ENCODE measurements around the gene TTLL11.

TTLL11 gene

DNA sequence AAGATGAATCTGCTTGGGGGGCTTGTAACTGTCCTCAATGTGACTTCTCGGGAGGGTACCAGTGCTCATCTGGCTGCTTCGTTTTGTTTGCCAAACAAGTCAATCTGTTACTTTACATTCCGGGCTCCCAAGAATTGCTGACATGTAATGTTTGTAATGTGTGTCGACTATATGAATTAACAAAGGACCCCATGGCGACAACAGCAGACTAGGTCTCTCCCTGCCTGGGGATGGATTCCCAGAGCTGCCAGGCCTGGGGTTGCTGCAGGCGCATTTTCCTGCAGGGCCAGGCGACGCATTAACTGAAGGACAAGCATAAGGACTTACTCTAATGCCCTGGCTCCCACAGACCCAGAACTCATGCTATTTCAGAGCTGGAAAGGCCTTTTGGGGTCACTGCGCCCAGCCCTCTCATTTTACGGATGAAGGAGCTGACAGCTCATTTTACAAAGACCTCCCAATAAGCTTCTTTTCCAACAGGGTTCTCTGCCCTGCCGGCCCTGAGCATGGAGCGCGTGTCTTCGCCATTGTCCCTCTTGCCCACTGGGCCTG is 214.8 kb downstream of the TTLL11 start:
- no peak for DNase-seq (ENCODE audit: low read depth)

DNA sequence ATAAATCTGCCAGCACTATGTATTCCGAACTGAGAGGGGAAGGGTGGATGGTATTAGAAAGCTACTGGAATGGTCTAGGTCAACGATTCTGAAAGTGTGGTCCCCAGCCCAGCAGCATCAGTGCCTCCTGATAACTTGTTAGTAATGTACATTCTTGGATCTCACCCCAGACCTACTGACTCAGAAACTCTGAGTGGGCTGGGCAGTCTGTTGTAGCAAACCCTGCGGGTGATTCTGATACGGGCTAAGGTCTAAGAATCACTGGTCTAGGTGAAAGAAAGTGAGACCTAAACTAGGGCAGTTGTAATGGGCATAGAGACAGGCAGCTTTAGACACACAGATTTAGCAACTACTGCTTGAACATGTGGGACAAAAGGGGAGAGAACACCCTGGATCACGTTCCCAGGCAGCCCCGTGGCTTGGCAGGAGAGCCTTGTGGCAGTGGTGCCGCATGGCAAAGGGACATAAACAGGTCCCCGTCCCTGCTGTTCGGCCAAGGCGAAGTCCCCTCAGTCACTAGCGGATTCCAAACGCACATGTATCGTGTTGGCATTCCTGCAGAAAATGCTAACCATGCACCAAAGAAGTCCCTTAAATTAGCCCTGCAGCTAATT is 216.3 kb downstream of the TTLL11 start:
- peak; percentile 41 for DNase-seq (ENCODE audit: low read depth)

DNA sequence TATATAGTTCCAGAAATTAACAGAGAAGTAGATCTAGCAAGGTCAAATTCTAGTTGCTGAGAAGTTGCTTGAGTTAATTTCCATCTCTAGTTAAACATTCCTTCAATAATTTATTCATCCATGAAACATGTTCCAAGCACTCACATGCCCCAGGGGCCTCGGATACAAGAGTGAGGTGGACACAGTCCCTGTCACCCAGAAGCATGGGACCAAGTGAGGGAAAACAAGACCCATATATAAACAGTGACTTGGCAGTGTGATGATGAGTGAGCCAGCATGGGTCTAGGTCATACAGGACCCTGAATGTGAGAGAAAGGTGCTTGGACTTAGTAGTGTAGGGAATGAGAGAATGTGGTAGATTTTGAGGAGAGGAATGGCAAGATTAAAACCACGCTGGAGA is 216.9 kb downstream of the TTLL11 start:
- no peak for DNase-seq (ENCODE audit: low read depth)

DNA sequence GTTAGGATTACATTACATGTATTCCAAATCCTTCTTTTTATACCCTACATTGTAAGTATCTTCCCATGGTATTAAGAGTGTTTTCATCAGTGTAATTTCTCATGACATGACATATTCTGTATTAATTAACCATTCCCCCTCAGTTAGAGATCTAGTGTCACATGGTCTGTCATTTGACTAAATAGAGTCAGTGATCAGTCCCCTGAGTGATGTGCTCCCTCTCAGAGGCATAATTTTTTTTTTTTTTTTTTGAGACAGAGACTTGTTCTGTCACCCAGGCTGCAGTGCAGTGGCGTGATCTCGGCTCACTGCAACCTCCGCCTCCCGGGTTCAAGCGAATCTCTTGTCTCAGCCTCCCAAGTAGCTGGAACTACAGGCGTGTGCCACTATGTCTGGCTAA is 218.6 kb downstream of the TTLL11 start:
- no peak for DNase-seq (ENCODE audit: low read depth)

DNA sequence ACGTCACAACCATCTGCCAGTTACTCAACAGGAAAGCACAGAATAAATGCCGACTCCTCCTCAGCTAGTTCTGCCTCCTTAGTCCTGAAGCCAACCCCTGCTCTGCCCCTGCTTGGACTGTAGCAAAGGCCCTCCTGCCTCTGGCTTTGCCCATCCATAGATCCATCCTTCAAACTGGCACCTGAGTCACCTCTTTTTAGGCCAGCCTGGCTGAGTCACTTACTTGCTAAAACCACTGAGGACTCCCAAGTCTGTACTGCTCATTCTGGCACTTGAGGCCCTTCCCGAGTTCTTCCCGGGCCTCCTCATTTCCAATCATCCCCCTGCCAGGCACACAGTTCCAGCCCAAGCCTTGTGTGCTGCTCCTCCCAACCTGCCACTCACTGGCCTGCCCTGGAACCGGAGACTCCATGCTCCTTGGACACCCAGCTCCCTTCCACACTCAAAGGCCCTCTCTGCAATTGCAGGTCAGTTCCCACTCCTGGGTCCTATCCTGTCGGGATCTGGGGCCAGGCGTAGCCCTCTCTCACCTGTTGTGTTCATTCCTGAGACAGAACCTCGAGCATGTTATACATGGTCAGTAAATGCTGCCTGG is 221.6 kb downstream of the TTLL11 start:
- DNase-seq (ENCODE audit: low read depth), result no peak

DNA sequence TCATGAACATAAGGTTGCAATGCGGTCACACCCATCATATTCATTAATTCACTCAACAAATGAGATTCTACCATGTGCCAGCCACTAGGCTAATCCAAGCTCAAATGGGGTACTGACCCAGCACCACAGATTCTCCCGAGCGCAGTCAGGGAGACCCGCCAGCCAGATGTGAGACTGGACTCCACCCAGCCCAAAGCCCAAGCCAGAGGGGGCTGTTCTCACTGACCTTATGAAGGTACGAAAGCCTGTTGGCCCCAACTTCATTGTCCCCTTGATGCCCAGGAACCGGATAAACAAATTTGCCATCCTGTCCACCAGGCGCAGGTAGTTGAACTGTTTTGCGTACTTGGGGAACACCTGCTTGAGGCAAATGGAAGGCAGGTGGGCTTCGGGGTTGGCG is 222.8 kb downstream of the TTLL11 start:
- DNase-seq (ENCODE audit: low read depth), result no peak

DNA sequence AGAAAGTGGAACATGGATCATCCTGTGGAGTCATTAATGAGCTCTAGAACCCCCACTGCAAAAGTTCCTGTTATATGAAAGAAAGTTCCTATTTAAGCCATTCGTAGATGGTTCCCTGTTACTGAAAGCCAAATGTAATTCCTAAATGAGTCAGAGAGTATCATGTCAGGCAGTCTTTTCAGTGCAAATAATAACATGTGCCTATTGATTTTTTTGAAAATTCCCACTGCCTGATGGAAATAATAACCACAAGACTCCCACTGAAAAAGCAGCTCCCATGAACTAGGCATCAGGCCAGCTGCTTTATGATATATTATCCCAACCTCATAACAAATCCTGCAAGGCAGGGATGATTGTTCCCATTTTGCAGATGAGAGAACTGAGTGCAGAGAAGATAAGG is 224.5 kb downstream of the TTLL11 start:
- no peak for DNase-seq (ENCODE audit: low read depth)

DNA sequence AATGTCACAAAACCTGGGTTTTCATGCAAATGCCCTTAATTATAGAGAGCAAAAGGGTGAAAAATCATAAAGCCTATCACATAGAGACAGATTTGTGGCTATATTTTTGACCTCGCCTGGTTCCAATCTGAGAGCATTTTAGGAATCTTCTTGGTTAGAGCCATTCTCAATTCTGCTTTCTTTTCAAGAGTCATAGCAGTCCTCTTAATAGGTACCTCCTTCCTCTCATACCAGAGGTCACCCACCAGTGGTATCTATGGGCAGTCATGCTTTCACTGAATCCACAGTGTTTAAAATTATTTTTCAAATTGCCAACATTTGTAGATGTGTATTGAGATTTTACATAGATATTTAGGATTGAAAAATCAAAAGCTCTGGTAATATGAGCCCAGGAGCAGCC is 226.2 kb downstream of the TTLL11 start:
- no peak for DNase-seq (ENCODE audit: low read depth)

DNA sequence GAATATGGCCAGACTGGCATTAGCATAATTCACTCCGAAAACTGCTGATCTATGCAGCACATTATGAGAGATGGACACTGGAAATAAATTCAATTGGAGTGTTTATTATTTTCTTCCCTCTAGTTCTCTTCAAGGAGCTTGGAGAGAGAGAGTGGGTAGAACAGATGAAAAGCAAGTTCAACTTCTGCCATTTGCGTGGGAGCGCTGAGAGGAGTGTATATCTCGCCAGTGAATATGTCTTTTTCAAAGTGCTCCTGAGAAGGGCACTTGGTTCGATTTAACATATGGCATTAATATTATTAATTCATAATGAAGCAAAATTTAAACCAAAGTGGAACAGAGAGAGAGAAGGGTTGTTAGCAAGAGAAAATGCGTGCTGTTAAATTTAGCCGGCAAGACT is 227.2 kb downstream of the TTLL11 start:
- no peak for DNase-seq (ENCODE audit: low read depth)

DNA sequence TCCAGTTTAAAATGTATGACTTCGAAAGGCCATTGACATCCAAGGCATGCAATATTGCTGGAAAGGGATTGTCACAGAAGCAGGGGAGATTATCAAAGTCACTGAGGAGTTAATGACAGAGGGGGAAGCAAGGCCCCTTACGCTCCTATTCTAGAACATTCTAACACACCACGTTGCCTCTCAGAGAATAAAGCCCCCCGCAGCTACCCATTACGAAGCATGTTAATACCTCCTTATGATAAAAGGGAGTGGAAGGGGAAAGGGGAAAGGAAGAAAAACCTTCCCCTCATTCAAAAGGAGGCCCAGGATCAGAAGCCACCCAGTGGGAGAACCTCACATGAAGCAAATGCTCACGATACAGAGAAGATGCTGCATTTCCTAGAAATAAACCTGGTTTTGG is 228.0 kb downstream of the TTLL11 start:
- DNase-seq (ENCODE audit: low read depth), result no peak

DNA sequence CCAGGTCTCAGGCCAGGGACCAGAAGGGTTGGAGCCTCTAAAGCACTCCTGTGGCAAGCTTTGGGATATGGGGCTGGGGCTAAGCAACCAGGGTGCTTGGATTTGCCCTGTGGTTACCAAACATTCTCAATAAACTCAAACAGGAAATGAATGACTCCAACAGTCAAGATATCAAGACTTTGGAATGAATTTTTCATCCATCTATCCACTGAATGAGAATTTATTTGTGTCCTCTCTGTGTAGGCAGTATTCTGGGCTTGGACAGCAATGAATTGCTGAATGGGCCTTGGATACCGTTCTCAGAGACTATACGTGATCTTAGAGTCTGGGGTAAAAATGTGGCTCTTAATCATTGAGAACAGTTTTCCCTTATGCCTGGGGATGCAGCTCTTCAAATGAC is 229.2 kb downstream of the TTLL11 start:
- no peak for DNase-seq (ENCODE audit: low read depth)

DNA sequence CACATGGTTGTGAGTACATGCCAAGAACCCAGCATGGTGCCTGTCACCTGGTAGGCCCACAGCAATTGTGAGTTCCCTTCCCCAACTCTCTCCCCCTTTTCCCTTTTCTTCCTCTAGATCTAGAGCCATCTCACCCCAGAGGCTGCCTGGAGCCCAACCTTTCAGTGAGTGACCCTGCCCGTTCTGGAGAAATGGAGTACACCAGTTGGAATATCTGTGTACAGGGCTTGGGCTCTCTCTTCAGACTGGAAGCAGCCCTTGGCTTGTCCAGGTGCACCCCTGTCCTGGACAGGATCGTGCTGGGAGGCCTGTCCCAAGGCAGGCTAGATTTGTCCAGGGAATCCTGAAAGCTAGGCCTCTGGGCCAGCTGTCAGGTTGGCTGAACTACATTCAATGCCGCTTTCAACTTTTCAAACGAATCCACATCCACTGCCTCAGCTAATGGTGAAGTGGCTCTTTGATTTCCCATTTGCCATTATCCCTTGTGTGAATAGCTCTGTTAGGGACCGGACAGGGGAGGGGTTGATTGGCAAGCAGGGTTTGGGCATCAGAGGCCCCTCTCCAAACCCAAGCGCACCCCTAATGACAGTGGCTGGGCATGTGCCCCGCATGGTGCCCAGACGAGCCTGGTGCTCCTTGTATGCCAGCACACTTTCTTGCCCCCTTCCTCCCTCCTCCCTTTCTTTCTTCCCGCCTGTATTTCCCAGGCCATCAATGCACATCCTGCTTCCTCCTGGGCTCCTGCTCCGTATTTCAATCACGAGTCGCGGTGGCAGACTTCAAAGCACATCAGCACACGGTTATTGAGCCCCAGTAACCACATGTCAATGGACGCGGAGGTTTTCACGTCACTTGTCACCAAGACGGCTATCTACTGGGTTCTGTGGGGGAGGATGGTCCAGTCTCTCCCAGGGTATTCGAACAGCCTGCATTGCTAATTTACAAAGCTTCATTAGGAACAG is 230.5 kb downstream of the TTLL11 start:
- DNase-seq (ENCODE audit: low read depth), result no peak

DNA sequence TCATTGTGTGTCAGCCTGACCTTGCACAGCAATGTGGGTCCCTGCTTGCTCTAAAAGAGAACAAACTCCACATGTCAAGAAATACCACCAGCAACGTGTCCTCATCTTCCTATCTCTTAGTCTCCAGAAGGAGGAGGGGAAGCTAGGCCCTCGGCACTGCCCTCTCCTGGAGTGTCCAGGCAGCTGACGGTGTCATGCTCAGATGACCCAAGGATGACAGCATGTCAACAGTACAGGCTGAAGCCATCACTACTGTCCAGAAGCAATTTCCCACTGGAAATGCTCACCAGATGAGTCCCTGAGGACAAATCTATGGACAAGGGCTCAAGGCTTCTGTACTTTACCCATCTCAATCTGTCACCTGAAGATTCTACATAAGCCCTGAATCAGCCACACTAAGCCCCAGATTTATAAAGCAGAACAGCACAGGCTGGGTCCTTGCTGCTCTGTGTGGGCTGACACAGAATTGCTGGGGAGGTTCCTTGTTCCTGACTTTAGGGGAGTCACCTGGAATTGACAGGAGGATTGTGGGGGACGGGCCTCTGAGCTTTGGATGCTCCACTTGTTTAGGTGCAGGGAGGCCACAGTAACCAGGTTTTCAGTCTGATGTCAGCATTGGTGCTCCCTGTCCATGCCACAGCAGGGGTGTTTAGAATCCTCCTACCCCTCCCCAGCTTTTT is 231.5 kb downstream of the TTLL11 start:
- DNase-seq (ENCODE audit: low read depth), result no peak

DNA sequence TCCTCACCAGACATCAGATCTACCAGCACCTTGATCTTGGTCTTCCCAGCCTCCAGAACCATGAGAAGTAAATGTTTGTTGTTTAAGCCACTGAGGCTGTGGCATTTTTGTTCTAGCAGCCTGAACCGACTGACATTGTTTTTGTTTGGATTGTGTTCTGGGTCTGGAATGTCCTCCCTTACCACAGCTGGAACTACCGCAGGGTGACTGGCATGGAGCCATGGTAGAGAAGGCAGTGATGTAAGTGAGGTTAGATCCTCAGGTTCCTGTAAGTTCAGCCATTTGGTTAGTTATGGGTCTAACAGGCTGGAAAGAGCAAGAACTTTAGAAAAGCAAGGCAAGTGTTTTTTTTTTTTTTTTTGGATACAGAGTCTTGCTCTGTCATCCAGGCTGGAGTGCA is 232.4 kb downstream of the TTLL11 start:
- DNase-seq (ENCODE audit: low read depth), result peak; percentile 91

DNA sequence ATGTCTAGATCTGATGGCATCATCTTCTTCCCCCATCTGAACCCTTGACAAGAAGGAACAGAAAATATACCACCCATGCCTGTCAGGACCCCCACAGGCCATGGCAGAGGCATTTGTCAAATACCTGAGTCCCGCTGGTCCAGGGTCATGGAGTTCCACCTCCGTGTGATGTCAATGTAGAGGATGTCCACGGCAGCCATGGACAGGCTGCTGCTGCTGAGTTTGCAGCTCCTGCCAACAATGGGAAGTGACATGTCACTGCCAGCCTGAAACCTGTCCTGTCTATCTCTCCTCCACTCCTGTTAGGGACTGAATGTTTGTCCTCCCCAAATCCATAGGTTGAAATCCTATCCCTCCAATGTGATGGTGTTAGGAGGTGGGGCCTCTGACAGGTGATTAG is 232.9 kb downstream of the TTLL11 start:
- no peak for DNase-seq (ENCODE audit: low read depth)

DNA sequence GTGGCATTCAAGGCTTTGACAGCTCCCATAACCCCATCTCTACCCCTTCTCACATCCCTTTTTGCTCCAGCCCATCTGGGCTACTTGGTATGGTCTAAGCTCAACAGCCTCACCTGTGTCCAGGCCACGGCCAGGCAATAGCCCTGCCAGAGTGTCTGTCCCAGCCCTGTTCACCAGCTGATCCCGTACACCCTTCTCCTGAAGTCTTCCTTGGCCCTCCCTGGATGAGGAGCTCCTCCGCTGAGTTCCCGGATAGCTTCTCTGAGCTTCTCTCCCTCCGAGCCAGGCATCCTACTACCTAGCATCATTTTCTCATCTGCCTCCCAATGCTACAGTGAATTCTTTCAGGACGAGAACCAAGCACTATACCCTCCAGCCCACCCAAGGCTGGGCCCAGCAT is 233.5 kb downstream of the TTLL11 start:
- DNase-seq (ENCODE audit: low read depth), result no peak

DNA sequence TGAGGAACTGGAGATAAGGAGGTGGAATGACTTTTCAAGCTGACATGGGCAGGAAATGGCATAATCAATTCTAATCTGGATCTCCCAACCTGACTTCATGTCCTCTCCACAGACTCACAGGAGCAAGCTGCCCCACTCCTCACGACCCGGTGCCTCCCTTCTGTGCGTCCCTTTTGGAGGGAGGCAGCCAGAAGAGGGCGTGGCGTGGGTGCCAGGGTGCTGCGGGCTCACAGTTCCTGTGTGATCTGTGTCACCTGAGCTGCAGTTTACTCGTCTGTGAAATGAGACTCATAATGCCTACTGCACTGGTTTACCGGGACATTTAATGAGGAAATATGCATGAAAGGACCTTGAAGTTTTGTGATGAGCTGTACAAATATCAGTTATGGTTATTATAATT is 234.3 kb downstream of the TTLL11 start:
- DNase-seq (ENCODE audit: low read depth), result no peak

DNA sequence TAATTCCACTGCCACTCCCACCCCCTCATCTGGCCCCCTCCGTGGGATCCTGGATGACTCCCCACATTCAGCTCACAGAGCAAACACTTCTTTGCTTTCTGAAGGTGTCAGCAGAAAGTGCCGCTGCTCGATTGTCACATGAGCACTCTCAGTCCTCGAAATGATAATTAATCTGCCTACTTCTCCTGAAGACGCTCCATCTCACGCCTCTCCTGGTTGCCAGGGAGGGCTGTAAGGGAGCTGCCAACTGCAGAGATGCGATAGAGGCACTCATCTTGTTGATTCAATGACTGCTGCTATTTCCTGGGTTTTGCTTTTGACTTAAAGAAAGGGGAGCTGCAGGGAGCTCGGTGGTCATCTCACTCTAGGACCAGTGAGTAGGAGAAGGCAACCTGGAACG is 235.2 kb downstream of the TTLL11 start:
- no peak for DNase-seq (ENCODE audit: low read depth)

DNA sequence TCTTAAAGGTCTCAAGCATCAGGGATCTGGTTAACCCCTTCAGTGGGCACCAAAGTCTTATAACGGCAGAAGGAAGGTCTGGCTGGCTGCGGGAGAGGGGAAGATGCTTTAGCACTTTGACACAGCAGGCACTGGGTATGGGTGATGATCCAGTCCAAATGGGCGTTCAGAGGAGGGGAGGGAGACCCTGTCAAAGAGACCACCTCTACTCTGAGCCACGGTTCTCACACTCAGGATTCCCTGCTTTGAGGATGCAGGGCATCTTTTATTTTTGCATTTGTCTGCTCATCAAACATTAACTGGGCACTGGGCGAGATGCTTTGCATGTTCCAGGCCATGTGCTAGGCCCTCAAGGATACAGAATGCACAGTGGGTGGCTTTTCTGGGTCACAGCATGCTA is 237.6 kb downstream of the TTLL11 start:
- DNase-seq (ENCODE audit: low read depth), result no peak

DNA sequence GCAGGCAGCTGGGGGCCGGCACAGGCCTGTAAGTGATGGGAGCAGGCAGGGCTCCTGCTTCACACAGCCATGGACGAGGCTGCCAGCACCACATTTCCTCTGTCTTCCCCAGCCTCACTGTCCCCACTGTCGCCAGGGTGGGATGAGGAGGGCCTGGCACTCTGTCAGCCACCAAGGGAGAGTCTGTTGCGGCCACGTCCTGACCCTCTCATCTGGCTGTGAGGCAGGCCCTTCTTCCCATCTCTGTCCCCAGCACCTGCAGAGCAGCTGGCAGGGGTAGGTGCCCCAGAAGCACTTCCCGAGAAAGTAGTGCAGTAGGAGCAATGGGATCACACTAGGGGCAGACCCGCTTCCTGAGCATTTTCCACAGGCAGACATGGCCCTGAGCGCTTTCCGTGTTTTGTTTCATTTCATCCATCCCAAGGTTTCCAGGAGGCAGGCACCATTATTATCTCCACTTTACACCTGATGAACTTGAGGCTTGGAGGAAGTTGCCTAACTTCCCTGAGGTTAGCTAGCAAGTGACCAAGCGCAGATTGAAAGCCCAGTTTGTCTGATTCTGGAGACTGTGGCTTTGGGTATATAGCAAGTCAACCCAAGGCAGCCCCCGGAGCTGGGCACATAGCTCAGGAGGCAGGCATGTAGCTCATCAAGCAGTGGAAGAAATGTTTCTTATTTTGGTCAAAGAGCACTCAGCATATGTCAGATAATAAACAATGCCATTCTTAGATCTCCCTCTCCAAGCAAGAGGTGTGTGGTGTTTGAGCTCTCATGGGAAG is 239.3 kb downstream of the TTLL11 start:
- DNase-seq (ENCODE audit: low read depth), result no peak
